ENCODE results near the gene COL20A1. TPM values are rescaled to one million over a fixed set of nuclear protein-coding genes. Genes with fewer than 3 reads are reported as not detected.

Gene COL20A1
- total RNA-seq, 3 donors from 2014 or later, result not detected

DNA sequence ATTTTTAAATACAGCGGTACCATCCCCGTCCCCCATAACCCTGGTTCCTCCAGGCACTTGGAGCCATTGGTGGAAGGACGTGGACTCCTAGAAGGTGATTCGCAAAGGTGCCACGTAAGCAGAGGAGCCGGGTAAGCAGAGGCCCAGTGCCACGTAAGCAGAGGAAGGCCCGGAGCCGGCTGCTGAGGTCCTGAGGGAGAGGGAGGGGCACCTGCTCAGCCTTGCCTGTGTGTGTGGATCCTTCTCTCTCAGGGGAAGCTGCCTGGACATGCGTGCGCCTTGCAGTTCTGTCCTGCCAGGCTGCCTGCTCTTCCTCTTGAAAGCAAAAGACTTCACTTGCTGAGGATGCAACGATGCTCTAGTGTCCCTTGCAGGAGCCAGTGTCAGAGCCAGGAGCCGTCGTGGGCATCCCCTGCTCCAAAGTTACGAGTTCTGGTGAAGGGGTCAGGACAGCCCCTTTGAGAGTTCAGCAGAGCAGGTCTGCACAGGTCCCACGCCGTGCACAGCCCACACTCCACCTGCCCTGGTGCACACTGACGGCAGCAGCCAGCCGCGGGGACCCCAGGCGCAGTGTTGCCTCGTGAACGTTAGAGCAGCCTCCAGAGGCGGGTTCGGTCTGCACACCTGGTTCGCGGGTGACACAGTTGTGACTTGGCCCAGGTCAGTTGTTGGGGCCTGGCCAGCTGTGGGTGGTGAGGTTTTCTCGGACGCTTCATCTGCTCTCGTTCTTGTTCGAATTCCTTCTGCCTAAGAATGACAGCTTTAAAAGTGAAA, 36.9 kb upstream of the COL20A1 start:
- Mint-ChIP-seq H3K36me3 (ENCODE audit: insufficient read depth) (no peaks in the 10 kb centered on the region), H3K27me3 (ENCODE audit: low read depth) (peaks cover 65% of the 10 kb centered on the region), H3K9me3 (no peaks in the 10 kb centered on the region), H3K4me1 (ENCODE audit: low read depth) (peaks cover 2% of the 10 kb centered on the region), H3K4me3 (no peak overlapping the region)
- no peak for DNase-seq
- ATAC-seq, result no peak

DNA sequence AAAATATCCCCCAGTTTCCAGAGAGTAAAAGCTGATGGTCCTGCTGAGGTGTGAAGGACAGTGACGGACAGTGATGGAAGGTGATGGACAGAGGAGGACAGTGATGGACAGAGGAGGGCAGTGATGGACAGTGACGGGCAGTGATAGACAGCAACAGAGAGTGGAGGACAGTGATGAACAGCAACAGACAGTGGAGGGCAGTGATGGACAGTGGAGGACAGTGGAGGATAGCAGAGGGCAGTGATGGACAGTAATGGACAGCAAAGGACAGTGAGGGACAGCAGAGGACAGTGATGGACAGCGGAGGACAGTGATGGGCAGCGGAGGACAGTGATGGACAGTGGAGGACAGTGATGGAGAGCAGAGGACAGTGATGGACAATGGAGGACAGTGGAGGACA, 36.0 kb upstream of the COL20A1 start:
- Mint-ChIP-seq H3K4me1 (ENCODE audit: low read depth) (peaks cover 2% of the 10 kb centered on the region), H3K9me3 (no peaks in the 10 kb centered on the region), H3K4me3 (no peak overlapping the region), H3K27me3 (ENCODE audit: low read depth) (peaks cover 65% of the 10 kb centered on the region), H3K36me3 (ENCODE audit: insufficient read depth) (no peaks in the 10 kb centered on the region)
- ATAC-seq (no peak), DNase-seq (no peak)

DNA sequence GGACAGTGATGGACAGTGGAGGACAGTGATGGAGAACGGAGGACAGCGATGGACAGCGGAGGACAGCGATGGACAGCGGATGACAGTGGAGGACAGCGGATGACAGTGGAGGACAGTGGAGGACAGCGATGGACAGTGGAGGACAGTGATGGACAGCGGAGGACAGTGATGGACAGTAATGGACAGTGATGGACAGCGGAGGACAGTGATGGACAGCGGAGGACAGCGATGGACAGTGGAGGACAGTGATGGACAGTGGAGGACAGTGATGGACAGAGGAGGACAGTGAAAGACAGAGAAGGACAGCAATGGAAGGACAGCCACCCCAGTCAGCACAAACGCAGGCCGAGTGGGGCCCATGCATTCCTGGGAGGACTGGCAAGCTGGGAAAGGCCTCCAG, 35.4 kb upstream of the COL20A1 start:
- H3K36me3 Mint-ChIP-seq (ENCODE audit: insufficient read depth), result no peaks in the 10 kb centered on the region
- H3K27me3 Mint-ChIP-seq (ENCODE audit: low read depth), result peaks cover 65% of the 10 kb centered on the region
- H3K9me3 Mint-ChIP-seq, result no peaks in the 10 kb centered on the region
- peaks cover 2% of the 10 kb centered on the region for H3K4me1 Mint-ChIP-seq (ENCODE audit: low read depth)
- ATAC-seq (no peak), DNase-seq (no peak)
- H3K4me3 Mint-ChIP-seq, result no peak overlapping the region

DNA sequence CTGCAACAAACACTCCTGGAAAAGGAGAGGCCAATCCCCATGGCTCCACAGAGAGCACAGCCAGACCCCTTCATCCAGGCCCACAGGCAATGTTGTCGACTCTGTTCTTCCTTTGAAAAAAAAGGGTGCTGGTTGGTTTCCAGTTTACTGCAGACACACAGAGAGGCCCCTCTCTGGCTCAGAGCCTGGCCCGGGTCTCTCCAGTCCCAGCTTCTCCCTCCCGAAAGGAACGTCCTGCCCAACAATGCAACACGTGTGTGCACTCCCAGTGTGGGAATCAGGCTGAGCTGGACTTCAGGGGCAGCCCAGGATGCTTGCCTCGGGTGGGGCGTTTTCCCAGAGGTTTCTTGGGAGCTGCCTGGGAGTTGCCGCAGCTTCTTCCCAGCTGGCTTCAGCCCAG, 34.2 kb upstream of the COL20A1 start:
- ATAC-seq (no peak), DNase-seq (no peak)
- Mint-ChIP-seq H3K9me3 (no peaks in the 10 kb centered on the region), H3K4me1 (ENCODE audit: low read depth) (no peaks in the 10 kb centered on the region), H3K27me3 (ENCODE audit: low read depth) (peaks cover 56% of the 10 kb centered on the region), H3K4me3 (no peak overlapping the region), H3K36me3 (ENCODE audit: insufficient read depth) (no peaks in the 10 kb centered on the region)

DNA sequence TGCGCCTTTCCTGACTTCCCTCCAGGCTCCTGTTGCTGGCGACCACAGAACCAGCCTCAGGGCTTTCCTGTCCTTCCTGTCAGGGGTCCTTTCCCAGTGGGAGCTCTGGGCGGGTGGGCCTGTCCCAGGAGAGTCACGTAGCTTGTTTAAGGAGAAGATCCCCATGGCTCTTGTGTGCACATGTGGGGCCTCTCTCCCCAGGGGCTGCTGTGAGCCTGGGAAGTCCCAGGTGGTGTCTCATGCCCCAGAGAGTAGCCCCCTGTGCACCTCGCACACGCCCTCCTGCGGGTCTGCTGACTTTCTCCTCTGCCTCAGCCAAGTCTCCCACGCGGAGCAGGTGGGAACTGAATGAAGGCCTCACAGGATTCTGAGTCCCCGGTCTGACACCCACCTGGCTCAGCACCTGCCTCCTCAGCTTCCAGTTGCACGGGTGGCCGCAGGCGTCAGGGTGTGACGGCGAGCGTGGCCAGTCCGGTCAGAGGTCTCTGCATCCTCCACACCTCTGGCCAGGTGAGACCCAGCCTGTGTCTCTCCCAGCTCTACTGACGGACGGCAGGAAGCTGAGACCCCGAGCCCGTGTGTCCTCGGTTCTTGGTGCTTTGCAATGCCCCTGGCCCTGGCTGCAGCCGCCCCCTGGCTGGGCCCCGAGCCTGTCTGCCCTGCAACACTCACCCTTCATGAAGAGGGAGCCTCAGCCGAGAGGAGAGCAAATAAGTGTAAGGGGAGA, 33.1 kb upstream of the COL20A1 start:
- no peak overlapping the region for H3K4me3 Mint-ChIP-seq
- H3K9me3 Mint-ChIP-seq, result no peaks in the 10 kb centered on the region
- ATAC-seq (no peak), DNase-seq (no peak)
- H3K36me3 Mint-ChIP-seq (ENCODE audit: insufficient read depth), result no peaks in the 10 kb centered on the region
- H3K4me1 Mint-ChIP-seq (ENCODE audit: low read depth), result no peaks in the 10 kb centered on the region
- peaks cover 63% of the 10 kb centered on the region for H3K27me3 Mint-ChIP-seq (ENCODE audit: low read depth)

DNA sequence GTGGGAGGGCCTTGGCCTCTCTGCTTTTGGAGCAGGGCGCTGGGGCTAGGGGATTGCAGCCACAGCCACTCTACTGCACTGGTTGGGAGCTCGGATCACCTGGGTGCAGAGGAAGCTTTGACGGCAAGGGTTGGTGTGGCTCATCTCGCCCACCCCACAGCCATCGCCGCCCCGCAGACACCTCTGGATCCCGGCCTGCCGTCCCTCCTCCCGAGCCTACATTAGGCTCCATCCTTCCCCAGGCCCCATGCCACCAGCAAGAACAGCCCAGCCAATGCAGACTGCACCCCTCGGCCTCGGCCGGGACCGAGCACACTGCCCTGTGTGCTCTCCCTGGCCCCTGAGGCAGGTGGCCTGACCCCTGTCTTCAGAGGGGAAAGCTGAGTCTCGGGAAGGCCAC, 32.5 kb upstream of the COL20A1 start:
- Mint-ChIP-seq H3K4me3 (no peak overlapping the region), H3K4me1 (ENCODE audit: low read depth) (no peaks in the 10 kb centered on the region), H3K27me3 (ENCODE audit: low read depth) (peaks cover 60% of the 10 kb centered on the region), H3K9me3 (no peaks in the 10 kb centered on the region), H3K36me3 (ENCODE audit: insufficient read depth) (no peaks in the 10 kb centered on the region)
- ATAC-seq, result no peak
- DNase-seq, result no peak

DNA sequence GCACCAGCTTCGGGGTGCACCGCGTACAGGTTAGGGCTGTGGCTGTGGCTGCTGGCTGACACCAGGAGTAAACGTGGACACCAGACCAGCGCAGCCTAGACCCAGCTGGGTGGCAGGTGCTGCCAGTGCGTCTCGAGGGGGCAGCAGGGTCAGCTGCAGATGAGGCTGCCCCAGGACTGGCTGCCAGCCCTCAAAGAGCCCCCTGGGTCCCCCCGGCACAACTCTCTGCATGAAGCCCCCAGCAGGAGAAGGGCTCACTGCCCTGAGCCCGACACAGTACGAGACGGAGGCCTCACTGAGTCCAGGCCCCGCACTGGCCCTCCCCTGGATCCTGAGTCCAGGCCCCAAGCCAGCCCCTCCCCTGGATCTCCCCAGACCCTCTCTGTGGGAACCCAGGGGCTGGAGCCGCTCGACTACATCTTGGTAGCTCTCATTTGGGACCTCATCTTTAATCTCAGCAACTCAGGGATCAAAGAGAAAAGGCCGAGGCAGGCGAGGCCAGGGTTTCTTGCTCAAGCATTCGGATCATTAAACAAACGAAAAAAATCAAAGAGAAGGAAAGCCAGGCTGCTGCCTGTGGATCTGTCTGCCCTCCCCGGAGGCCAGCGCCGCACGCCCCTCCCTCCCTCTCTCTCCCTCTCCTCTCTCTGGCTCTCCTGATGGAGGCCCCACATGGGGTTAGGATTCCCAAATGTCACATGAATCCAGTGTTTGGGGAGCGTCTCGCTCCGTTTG, 31.8 kb upstream of the COL20A1 start:
- ATAC-seq (no peak), DNase-seq (no peak)
- Mint-ChIP-seq H3K4me3 (no peak overlapping the region), H3K4me1 (ENCODE audit: low read depth) (no peaks in the 10 kb centered on the region), H3K27me3 (ENCODE audit: low read depth) (peaks cover 58% of the 10 kb centered on the region), H3K36me3 (ENCODE audit: insufficient read depth) (no peaks in the 10 kb centered on the region), H3K9me3 (no peaks in the 10 kb centered on the region)

DNA sequence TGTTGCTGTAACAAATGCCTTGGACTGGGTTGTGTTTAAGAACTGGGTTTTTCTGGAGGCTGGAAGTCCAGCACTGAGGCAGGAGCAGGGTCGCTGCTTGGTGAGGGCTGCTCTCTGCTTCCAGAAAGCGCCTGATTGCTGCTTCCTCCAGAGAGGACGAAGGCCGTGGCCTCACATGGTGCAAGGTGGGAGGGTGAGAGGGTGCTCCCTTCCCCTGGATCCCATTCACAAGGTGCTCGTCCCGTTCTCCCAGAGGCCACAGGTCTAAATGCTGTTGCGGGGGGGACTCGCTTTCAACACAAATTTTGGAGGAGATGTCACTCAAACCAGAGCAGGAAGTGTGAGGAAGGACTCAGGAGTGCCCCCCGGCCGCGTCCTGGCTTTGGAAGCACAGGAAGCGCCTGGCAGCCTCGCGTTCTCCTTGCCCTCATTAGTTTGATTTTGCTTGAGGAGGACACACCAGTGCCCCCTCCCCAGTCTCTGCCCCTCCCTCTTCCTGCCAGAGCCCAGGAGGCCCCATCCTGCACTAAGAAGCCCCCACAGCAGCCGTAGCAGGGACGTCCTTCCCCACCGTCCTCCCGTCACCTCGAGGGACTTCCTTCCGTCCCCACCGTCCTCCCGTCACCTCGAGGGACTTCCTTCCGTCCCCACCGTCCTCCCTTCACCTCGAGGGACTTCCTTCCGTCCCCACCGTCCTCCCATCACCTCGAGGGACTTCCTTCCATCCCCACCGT, 31.0 kb upstream of the COL20A1 start:
- no peak for DNase-seq
- Mint-ChIP-seq H3K27me3 (ENCODE audit: low read depth) (peaks cover 52% of the 10 kb centered on the region), H3K36me3 (ENCODE audit: insufficient read depth) (no peaks in the 10 kb centered on the region), H3K4me1 (ENCODE audit: low read depth) (no peaks in the 10 kb centered on the region), H3K4me3 (no peak overlapping the region), H3K9me3 (no peaks in the 10 kb centered on the region)
- no peak for ATAC-seq

DNA sequence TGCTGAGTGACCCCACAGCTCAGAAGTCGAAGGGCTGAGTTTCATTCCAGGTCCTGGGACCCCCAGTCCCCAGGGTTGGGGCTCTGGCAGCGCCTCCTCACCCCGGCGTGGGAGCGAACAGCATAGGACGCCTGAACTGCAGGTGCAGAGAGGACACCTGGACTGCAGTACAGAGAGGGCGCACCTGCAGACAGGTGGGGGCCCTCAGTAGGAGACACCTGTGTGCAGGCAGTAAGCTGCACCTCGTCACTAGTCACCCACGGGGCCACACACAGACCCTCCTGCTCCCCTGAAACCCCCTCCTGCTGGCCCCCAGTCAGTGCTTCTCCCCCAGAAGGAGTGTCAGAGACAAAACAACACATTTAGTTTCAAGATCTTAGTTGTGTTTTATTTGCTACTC, 30.1 kb upstream of the COL20A1 start:
- Mint-ChIP-seq H3K27me3 (ENCODE audit: low read depth) (peaks cover 48% of the 10 kb centered on the region), H3K4me1 (ENCODE audit: low read depth) (no peaks in the 10 kb centered on the region), H3K4me3 (no peak overlapping the region), H3K9me3 (no peaks in the 10 kb centered on the region), H3K36me3 (ENCODE audit: insufficient read depth) (no peaks in the 10 kb centered on the region)
- DNase-seq, result no peak
- no peak for ATAC-seq

DNA sequence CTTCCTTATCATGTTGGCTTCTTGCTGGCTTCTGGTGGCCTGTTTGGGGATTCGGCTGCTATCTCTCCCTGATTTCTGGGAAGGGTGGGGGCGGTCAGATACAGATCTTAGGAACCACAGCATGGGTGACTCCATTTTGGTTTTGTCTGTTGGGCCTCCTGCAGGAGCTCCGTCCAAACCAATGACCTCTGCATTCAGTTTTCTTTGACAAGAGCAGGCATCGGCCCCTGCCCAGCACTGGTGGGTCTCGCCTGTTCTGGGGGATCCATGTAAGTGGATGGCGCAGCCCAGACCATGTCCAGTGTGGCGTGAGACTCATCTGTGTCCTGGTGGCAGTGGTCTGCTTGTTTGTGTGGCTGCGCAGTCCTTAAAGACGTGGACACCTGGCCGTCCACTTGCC, 29.0 kb upstream of the COL20A1 start:
- no peaks in the 10 kb centered on the region for H3K36me3 Mint-ChIP-seq (ENCODE audit: insufficient read depth)
- no peaks in the 10 kb centered on the region for H3K9me3 Mint-ChIP-seq
- no peaks in the 10 kb centered on the region for H3K4me1 Mint-ChIP-seq (ENCODE audit: low read depth)
- ATAC-seq, result no peak
- no peak overlapping the region for H3K4me3 Mint-ChIP-seq
- H3K27me3 Mint-ChIP-seq (ENCODE audit: low read depth), result peaks cover 45% of the 10 kb centered on the region
- no peak for DNase-seq

DNA sequence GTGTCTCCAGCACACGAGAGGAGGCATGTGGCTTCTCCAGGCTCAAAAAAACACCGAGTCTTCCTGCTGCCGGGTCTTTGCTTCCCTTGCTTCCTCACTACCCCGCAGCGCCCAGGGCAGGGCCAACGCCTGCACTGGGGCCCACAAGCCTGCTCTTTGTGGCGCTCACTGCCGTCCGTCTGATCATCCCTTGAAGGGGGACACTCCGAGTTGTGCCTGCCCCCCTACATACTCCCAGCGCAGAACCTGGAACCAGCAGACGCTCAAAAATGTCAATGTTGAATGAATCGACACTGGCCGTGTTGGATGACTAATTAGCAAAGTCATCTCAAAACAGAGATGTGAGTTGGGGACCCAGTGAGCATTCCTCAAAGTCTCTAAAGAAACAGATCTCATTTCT, 28.5 kb upstream of the COL20A1 start:
- no peaks in the 10 kb centered on the region for H3K9me3 Mint-ChIP-seq

DNA sequence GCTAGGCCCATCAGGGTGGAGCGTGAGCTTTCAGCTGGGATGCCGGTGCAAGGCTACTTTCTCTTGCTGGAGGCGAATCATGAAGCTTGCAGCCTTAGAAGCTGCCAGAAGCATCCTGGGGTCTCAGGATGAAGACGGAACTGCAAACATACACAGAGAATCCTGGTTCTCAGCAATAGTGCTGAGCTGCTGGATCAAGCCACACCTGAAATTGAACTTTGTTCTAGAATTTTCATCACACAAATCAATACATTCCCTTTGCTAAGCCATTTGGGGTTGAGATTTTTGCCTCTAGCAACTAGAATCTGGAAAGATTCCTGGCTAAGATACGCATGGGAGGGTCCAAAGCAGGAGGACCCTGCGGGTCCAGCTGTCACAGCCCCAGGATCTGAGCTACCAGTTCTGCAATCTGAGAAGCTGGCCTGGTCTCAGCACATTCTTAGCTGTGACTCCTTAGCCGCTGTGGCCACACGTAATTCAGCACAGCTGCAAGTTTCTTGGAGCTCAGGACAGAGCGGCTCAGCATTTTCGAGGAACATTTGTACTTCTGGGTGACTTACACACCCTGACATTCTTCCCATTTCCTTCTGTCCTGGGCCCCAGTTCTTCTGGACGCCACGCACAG, 27.0 kb upstream of the COL20A1 start:
- Mint-ChIP-seq H3K9me3 (no peaks in the 10 kb centered on the region), H3K4me3 (no peak overlapping the region), H3K27me3 (ENCODE audit: low read depth) (peaks cover 33% of the 10 kb centered on the region), H3K4me1 (ENCODE audit: low read depth) (no peaks in the 10 kb centered on the region), H3K36me3 (ENCODE audit: insufficient read depth) (no peaks in the 10 kb centered on the region)
- DNase-seq, result no peak
- ATAC-seq, result no peak

More for the DNA sequence above, 28.5 kb upstream of the COL20A1 start:
- DNase-seq (no peak), ATAC-seq (no peak)
- no peak overlapping the region for H3K4me3 Mint-ChIP-seq
- no peaks in the 10 kb centered on the region for H3K4me1 Mint-ChIP-seq (ENCODE audit: low read depth)
- no peaks in the 10 kb centered on the region for H3K36me3 Mint-ChIP-seq (ENCODE audit: insufficient read depth)
- peaks cover 40% of the 10 kb centered on the region for H3K27me3 Mint-ChIP-seq (ENCODE audit: low read depth)

DNA sequence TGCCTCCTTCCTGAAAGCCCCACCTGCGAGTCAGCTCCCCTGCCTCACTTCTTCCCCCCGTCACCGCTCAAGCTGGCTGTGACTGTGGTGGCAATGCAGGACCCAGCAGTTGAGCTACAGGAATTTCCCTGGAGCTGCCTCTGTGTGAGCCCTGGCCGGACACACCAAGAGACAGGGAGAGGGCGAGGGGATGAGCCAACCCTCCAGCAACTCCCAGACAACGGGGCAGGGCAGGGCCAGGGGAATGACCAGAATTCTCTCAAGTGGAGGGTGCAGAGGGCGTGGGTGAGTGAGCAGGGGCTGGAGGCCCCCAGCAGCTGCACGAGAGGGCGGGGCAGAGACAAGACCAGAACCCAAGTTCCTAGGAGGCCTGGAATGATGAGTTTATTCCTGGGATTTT, 25.3 kb upstream of the COL20A1 start:
- H3K36me3 Mint-ChIP-seq (ENCODE audit: insufficient read depth), result no peaks in the 10 kb centered on the region
- peaks cover 5% of the 10 kb centered on the region for H3K4me1 Mint-ChIP-seq (ENCODE audit: low read depth)
- DNase-seq, result no peak
- no peak for ATAC-seq
- no peak overlapping the region for H3K4me3 Mint-ChIP-seq
- H3K27me3 Mint-ChIP-seq (ENCODE audit: low read depth), result peaks cover 22% of the 10 kb centered on the region
- no peaks in the 10 kb centered on the region for H3K9me3 Mint-ChIP-seq

DNA sequence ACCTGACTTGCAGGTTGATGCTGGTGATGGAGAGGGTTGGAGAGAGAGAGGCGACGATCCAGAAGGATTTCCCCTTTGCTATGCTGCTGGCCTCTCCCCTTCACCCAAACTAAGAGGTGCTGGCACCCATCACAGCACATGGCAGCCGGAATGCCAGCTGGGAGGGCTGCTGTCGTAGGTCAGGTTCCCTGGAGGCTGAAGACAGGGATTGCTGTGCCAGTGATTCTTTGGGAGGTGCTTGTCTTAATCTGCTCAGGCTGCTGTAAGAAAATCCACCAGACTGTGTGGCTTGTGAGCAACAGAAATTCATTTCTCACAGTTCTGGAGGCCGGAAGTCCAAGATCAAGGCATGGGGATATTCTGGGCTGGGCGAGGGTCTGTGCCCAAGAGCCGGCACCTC, 24.7 kb upstream of the COL20A1 start:
- H3K27me3 Mint-ChIP-seq (ENCODE audit: low read depth), result peaks cover 22% of the 10 kb centered on the region
- DNase-seq (no peak), ATAC-seq (no peak)
- H3K4me3 Mint-ChIP-seq, result no peak overlapping the region
- H3K36me3 Mint-ChIP-seq (ENCODE audit: insufficient read depth), result no peaks in the 10 kb centered on the region
- no peaks in the 10 kb centered on the region for H3K9me3 Mint-ChIP-seq
- H3K4me1 Mint-ChIP-seq (ENCODE audit: low read depth), result peaks cover 5% of the 10 kb centered on the region

All from activated T-cell treated with anti-CD3 and anti-CD28 coated beads, Interleukin-2, amount 50 U/mL, for 4 hours (primary cell).